H9 (cell line): Measurements from ENCODE around the gene PMAIP1. TPM values are rescaled to one million over a fixed set of nuclear protein-coding genes. Genes with fewer than 3 reads are reported as not detected.

ENCODE experiments used
- DNase-seq: peaks from one replicate; pipeline ENCODE4 v3.0.0-alpha.2; 2017
- H2AFZ ChIP-seq: one replicate; pipeline ENCODE4 v1.6.1; 2013; ENCODE audit warnings: mild to moderate bottlenecking, low read length, control low read depth, moderate library complexity
- H2AK5ac ChIP-seq: 2 replicates; pipeline ENCODE4 v1.6.1; 2013; ENCODE audit warnings: low read length, control low read depth, mixed read lengths; ENCODE audit not compliant: insufficient read length
- H2BK120ac ChIP-seq: one replicate; pipeline ENCODE4 v1.6.1; 2013; ENCODE audit warnings: low read depth, mild to moderate bottlenecking, low read length, control low read depth, inconsistent platforms; ENCODE audit not compliant: poor library complexity, severe bottlenecking
- H2BK12ac ChIP-seq: 2 replicates; pipeline ENCODE4 v1.6.1; 2013; ENCODE audit warnings: low read length, control low read depth, mixed read lengths, low read depth; ENCODE audit not compliant: insufficient read length
- H2BK15ac ChIP-seq: 2 replicates; pipeline ENCODE4 v1.6.1; 2013; ENCODE audit warnings: low read depth, low read length, control low read depth
- H2BK20ac ChIP-seq: one replicate; pipeline ENCODE4 v1.6.1; 2013; ENCODE audit warnings: low read depth, mild to moderate bottlenecking, low read length, control low read depth, inconsistent platforms; ENCODE audit not compliant: poor library complexity, severe bottlenecking
- H2BK5ac ChIP-seq: 2 replicates; pipeline ENCODE4 v1.6.1; 2013; ENCODE audit warnings: low read length, control low read depth, mixed read lengths; ENCODE audit not compliant: insufficient read length
- H3K14ac ChIP-seq: 2 replicates; pipeline ENCODE4 v1.6.1; 2013; ENCODE audit warnings: low read length, control low read depth; ENCODE audit not compliant: insufficient read depth
- H3K18ac ChIP-seq: 2 replicates; pipeline ENCODE4 v1.6.1; 2013; ENCODE audit warnings: low read depth, mild to moderate bottlenecking, mixed read lengths, low read length, control low read depth; ENCODE audit not compliant: insufficient read length
- H3K23ac ChIP-seq: 2 replicates; pipeline ENCODE4 v1.6.1; 2013; ENCODE audit warnings: low read length, control low read depth, mixed read lengths, low read depth; ENCODE audit not compliant: insufficient read length
- H3K23me2 ChIP-seq: 2 replicates; pipeline ENCODE4 v1.6.1; 2013; ENCODE audit warnings: low read depth, mild to moderate bottlenecking, mixed read lengths, low read length, control low read depth; ENCODE audit not compliant: insufficient read length, poor library complexity, severe bottlenecking
- H3K27ac ChIP-seq: 2 replicates; pipeline ENCODE4 v1.5.1; 2013; ENCODE audit warnings: low read length, control low read depth, mixed read lengths, low read depth; ENCODE audit not compliant: insufficient read length
- H3K27me3 ChIP-seq: 2 replicates; pipeline ENCODE4 v1.6.1; 2013; ENCODE audit warnings: low read length, control low read depth, inconsistent platforms; ENCODE audit not compliant: insufficient read depth
- H3K4ac ChIP-seq: 2 replicates; pipeline ENCODE4 v1.6.1; 2013; ENCODE audit warnings: low read depth, mild to moderate bottlenecking, control low read depth, inconsistent platforms, low read length, moderate library complexity
- H3K4me1 ChIP-seq: 2 replicates; pipeline ENCODE4 v1.6.1; 2013; ENCODE audit warnings: low read length, control low read depth, inconsistent platforms; ENCODE audit not compliant: insufficient read depth
- H3K4me2 ChIP-seq: 2 replicates; pipeline ENCODE4 v1.6.1; 2013; ENCODE audit warnings: low read length, control low read depth, mixed read lengths; ENCODE audit not compliant: insufficient read length, insufficient read depth
- H3K56ac ChIP-seq: 2 replicates; pipeline ENCODE4 v1.6.1; 2013; ENCODE audit warnings: low read depth, mild to moderate bottlenecking, mixed read lengths, low read length, control low read depth; ENCODE audit not compliant: insufficient read length
- H3K79me1 ChIP-seq: 2 replicates; pipeline ENCODE4 v1.6.1; 2013; ENCODE audit warnings: low read depth, mild to moderate bottlenecking, moderate library complexity, low read length, control low read depth, inconsistent platforms; ENCODE audit not compliant: insufficient read depth, poor library complexity, severe bottlenecking
- H3K79me2 ChIP-seq: 2 replicates; pipeline ENCODE4 v1.6.1; 2013; ENCODE audit warnings: low read length, control low read depth, inconsistent platforms; ENCODE audit not compliant: insufficient read depth
- H3K9ac ChIP-seq: 2 replicates; pipeline ENCODE4 v1.6.1; 2013; ENCODE audit warnings: low read length, control low read depth, mixed read lengths; ENCODE audit not compliant: insufficient read length; ENCODE audit errors: extremely low read depth
- H3K9me3 ChIP-seq: one replicate; pipeline ENCODE4 v1.6.1; 2013; ENCODE audit warnings: low read depth, low read length, inconsistent platforms; ENCODE audit not compliant: control insufficient read depth
- H3T11ph ChIP-seq: one replicate; pipeline ENCODE4 v1.6.1; 2013; ENCODE audit warnings: mild to moderate bottlenecking, low read length, control low read depth, inconsistent platforms
- H4K20me1 ChIP-seq: one replicate; pipeline ENCODE4 v1.6.1; 2013; ENCODE audit not compliant: control insufficient read depth, insufficient read length, insufficient read depth
- H4K5ac ChIP-seq: 2 replicates; pipeline ENCODE4 v1.6.1; 2013; ENCODE audit warnings: low read depth, mild to moderate bottlenecking, mixed read lengths, low read length, control low read depth; ENCODE audit not compliant: insufficient read length
- H4K8ac ChIP-seq: replicated peaks from 2 replicates; pipeline ENCODE4 v1.6.1; 2013; ENCODE audit warnings: low read length, control low read depth, mixed read lengths, low read depth; ENCODE audit not compliant: insufficient read length
- H4K91ac ChIP-seq: 2 replicates; pipeline ENCODE4 v1.6.1; 2013; ENCODE audit warnings: low read depth, mild to moderate bottlenecking, moderate library complexity, mixed read lengths, low read length, control low read depth; ENCODE audit not compliant: insufficient read length
- H3K27ac Mint-ChIP-seq, 3 experiments: 2 replicates in 2 of 3; 3 replicates in 1 of 3; pipeline ENCODE4 v1.8.0; 2020 to 2021; ENCODE audit warnings: mixed read lengths in 3 of 3, mild to moderate bottlenecking in 1 of 3, moderate library complexity in 1 of 3
- H3K27me3 Mint-ChIP-seq: 2 replicates; pipeline ENCODE4 v1.8.0; 2021; ENCODE audit warnings: low read depth, mild to moderate bottlenecking, moderate library complexity, mixed read lengths
- H3K36me3 Mint-ChIP-seq, 3 experiments: 2 replicates in 2 of 3; 3 replicates in 1 of 3; pipeline ENCODE4 v1.8.0; 2020 to 2021; ENCODE audit warnings: low read depth in 3 of 3, mixed read lengths in 3 of 3; ENCODE audit not compliant: insufficient read depth in 1 of 3
- H3K4me1 Mint-ChIP-seq, 2 experiments: 2 replicates each; pipeline ENCODE4 v1.8.0; 2020; ENCODE audit warnings: mixed read lengths in 2 of 2
- H3K4me3 Mint-ChIP-seq, 2 experiments: 2 replicates in 1 of 2; 3 replicates in 1 of 2; pipeline ENCODE4 v1.8.0; 2020 to 2021; ENCODE audit warnings: mild to moderate bottlenecking in 2 of 2, mixed read lengths in 2 of 2, moderate library complexity in 1 of 2
- H3K9me3 Mint-ChIP-seq, 2 experiments: 2 replicates in 1 of 2; 3 replicates in 1 of 2; pipeline ENCODE4 v1.8.0; 2020; ENCODE audit warnings: mild to moderate bottlenecking in 2 of 2, mixed read lengths in 2 of 2, moderate library complexity in 1 of 2
- CTCF ChIP-seq: fragments of 200-600 bp; sonication (generic); conservative IDR thresholded peaks from 3 replicates; pipeline ENCODE4 v1.8.0; 2021; ENCODE audit warnings: antibody characterized with exemption, mild to moderate bottlenecking
- whole genome bisulfite sequencing: extraction: QIAGEN DNeasy Blood & Tissue Kit; methylation state at CpG from one replicate; pipeline ENCODE4 v1.1.7; 2013; ENCODE audit warnings: missing lambda C conversion rate, low lambda C conversion rate, mixed read lengths; ENCODE audit not compliant: insufficient read length; ENCODE audit errors: extremely low coverage; 5-methylcytosine and 5-hydroxymethylcytosine counted together
- total RNA-seq: library from RNA; stranded (reverse); gene quantifications from 2 replicates; pipeline ENCODE4 v1.2.1, GENCODE V29; 2021

The PMAIP1 gene
- total RNA-seq, 1 experiment from 2014 or later, result 152 TPM

- H2BK12ac ChIP-seq, result no peak overlapping the region
- no peak overlapping the region for H3K4ac ChIP-seq
- H3K27me3 Mint-ChIP-seq, result no peaks in the 10 kb centered on the region
- no peak overlapping the region for H3K23ac ChIP-seq
- no peak overlapping the region for H3K4me2 ChIP-seq
- H2AK5ac ChIP-seq, result no peak overlapping the region
- H3K4me1 Mint-ChIP-seq, result peaks cover 4 to 9% of the 10 kb centered on the region in 2 experiments; a peak in 2 of 4 replicates
- H3K27me3 ChIP-seq, result no peaks in the 10 kb centered on the region
- no peak overlapping the region for H4K5ac ChIP-seq
- no peak overlapping the region for H3K4me3 Mint-ChIP-seq
- whole genome bisulfite sequencing, result no CpG with 5 or more reads among the region's 4 CpGs
- H4K8ac ChIP-seq, result no peak overlapping the region
- H3K23me2 ChIP-seq, result no peaks in the 10 kb centered on the region
- no peak overlapping the region for H2BK120ac ChIP-seq
- no peaks in the 10 kb centered on the region for H3K9me3 ChIP-seq
- no peaks in the 10 kb centered on the region for H3K79me2 ChIP-seq
- no peak overlapping the region for H3K14ac ChIP-seq
- no peak overlapping the region for H3T11ph ChIP-seq
- H3K36me3 Mint-ChIP-seq, result no peaks in the 10 kb centered on the region
- no peak overlapping the region for H3K27ac ChIP-seq
- H3K56ac ChIP-seq, result no peak overlapping the region
- TF ChIP-seq CTCF, result no peak
- no peak overlapping the region for H2AFZ ChIP-seq
- no peak overlapping the region for H3K9ac ChIP-seq
- no peak overlapping the region for H2BK15ac ChIP-seq
- DNase-seq, result no peak
- no peak overlapping the region for H3K18ac ChIP-seq
- no peaks in the 10 kb centered on the region for H4K20me1 ChIP-seq
- no peaks in the 10 kb centered on the region for H3K79me1 ChIP-seq
- H3K9me3 Mint-ChIP-seq, result no peaks in the 10 kb centered on the region; a peak in 1 of 5 replicates
- no peaks in the 10 kb centered on the region for H3K4me1 ChIP-seq
- H4K91ac ChIP-seq, result no peak overlapping the region
- H2BK20ac ChIP-seq, result no peak overlapping the region
- H2BK5ac ChIP-seq, result no peak overlapping the region
- no peak overlapping the region for H3K27ac Mint-ChIP-seq
Observed at GRCh38 chr18:59938676-59939075, 38.9 kb downstream of the PMAIP1 start.
